Smooth muscle cell (in vitro differentiated cells): ENCODE data around the gene MEIS1. TPM values are rescaled to one million over a fixed set of nuclear protein-coding genes. Genes with fewer than 3 reads are reported as not detected.

Experiments used
- DNase-seq: peaks from one replicate; lab custom pipeline; 2025; ENCODE audit not compliant: unreplicated experiment; lab: John Stamatoyannopoulos, UW
- H2AFZ ChIP-seq: fragments of 200-600 bp; sonication (generic); 2 replicates; pipeline ENCODE4 v1.6.0; 2016; ENCODE audit warnings: antibody characterized with exemption, low read depth, mild to moderate bottlenecking
- H3F3A ChIP-seq: fragments of 200-600 bp; sonication (generic); 2 replicates; pipeline ENCODE4 v1.6.0; 2017; ENCODE audit warnings: antibody characterized with exemption, low read depth
- H3K27ac ChIP-seq: fragments of 200-600 bp; sonication (generic); 2 replicates; pipeline ENCODE4 v1.5.1; 2016; ENCODE audit warnings: low read depth, mild to moderate bottlenecking
- H3K27me3 ChIP-seq: fragments of 200-600 bp; sonication (generic); 2 replicates; pipeline ENCODE4 v1.6.1; 2016; ENCODE audit warnings: low read depth, mild to moderate bottlenecking
- H3K36me3 ChIP-seq: fragments of 200-600 bp; sonication (generic); 2 replicates; pipeline ENCODE4 v1.5.1; 2016; ENCODE audit warnings: low read depth
- H3K4me1 ChIP-seq: fragments of 200-600 bp; sonication (generic); 2 replicates; pipeline ENCODE4 v1.5.1; 2016; ENCODE audit warnings: low read depth
- H3K4me2 ChIP-seq: fragments of 200-600 bp; sonication (generic); 2 replicates; pipeline ENCODE4 v1.6.0; 2016; ENCODE audit warnings: mild to moderate bottlenecking
- H3K4me3 ChIP-seq: fragments of 200-600 bp; sonication (generic); 2 replicates; pipeline ENCODE4 v1.5.1; 2016; ENCODE audit warnings: mild to moderate bottlenecking
- H3K79me2 ChIP-seq: fragments of 200-600 bp; sonication (generic); 2 replicates; pipeline ENCODE4 v1.6.0; 2016; ENCODE audit warnings: low read depth, mild to moderate bottlenecking
- H3K9ac ChIP-seq: fragments of 200-600 bp; sonication (generic); 2 replicates; pipeline ENCODE4 v1.6.0; 2016; ENCODE audit warnings: low read depth
- H3K9me3 ChIP-seq: fragments of 200-600 bp; sonication (generic); replicated peaks from 2 replicates; pipeline ENCODE4 v1.5.1; 2016; ENCODE audit warnings: low read depth
- H4K20me1 ChIP-seq: fragments of 200-600 bp; sonication (generic); 2 replicates; pipeline ENCODE4 v1.6.0; 2016; ENCODE audit warnings: low read depth
- WGBS: methylation state at CpG from one replicate; pipeline ENCODE4 v1.1.7; 2016; ENCODE audit warnings: low lambda C conversion rate; 5-methylcytosine and 5-hydroxymethylcytosine counted together
- polyA plus RNA-seq: library from polyadenylated mRNA; unstranded; fragments of >200 nt; fragmentation: Nextera tagmentation; extraction: Ambion mirVana; gene quantifications from 2 replicates; pipeline ENCODE4 v1.2.1, GENCODE V29; 2016
- total RNA-seq: library from RNA; depleted of rRNA; stranded (reverse); fragments of >200 nt; gene quantifications from 2 replicates; pipeline ENCODE4 v1.2.3, GENCODE V29; 2014
- TF ChIP-seq, protein P1 (sequence below): fragments of 200-600 bp; sonication (generic); IDR thresholded peaks from 2 replicates; pipeline ENCODE4 v1.5.1; 2017; ENCODE audit warnings: borderline replicate concordance, mild to moderate bottlenecking, antibody characterized with exemption; ENCODE audit not compliant: insufficient read depth, poor library complexity, severe bottlenecking

Gene MEIS1
- total and polyA plus RNA-seq, 2 experiments from 2014 or later: 15.6 to 15.8 TPM

DNA sequence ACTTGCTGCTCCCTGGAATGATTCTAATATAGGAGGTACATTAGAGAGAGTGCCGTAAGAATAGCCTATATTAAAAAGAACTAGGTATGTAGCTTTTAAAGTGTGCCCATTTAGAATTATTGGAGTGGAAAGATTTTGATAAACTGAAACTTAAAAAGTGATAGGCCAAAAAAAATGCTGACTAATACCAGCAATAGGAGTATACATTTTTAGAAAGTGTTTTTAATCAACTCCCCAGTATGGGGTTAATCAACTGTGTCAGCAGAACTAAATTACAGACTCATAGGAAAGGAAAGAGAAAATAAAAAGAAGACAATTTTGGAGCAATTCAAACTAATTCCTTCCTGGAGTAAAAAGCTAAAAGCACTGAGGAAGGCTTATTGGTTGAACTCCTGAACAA is 13.3 kb upstream of the MEIS1 start:
- H3K27me3 ChIP-seq: peaks cover 9% of the 10 kb centered on the region
- H3K4me2 ChIP-seq: no peak overlapping the region
- 92% methylated on average over 1 of the region's 1 CpG for WGBS
- TF ChIP-seq, protein P1, sequence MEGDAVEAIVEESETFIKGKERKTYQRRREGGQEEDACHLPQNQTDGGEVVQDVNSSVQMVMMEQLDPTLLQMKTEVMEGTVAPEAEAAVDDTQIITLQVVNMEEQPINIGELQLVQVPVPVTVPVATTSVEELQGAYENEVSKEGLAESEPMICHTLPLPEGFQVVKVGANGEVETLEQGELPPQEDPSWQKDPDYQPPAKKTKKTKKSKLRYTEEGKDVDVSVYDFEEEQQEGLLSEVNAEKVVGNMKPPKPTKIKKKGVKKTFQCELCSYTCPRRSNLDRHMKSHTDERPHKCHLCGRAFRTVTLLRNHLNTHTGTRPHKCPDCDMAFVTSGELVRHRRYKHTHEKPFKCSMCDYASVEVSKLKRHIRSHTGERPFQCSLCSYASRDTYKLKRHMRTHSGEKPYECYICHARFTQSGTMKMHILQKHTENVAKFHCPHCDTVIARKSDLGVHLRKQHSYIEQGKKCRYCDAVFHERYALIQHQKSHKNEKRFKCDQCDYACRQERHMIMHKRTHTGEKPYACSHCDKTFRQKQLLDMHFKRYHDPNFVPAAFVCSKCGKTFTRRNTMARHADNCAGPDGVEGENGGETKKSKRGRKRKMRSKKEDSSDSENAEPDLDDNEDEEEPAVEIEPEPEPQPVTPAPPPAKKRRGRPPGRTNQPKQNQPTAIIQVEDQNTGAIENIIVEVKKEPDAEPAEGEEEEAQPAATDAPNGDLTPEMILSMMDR: no peak
- no peak overlapping the region for H3K4me3 ChIP-seq
- no peaks in the 10 kb centered on the region for H4K20me1 ChIP-seq
- H3K36me3 ChIP-seq: no peaks in the 10 kb centered on the region
- H3K79me2 ChIP-seq: no peaks in the 10 kb centered on the region
- no peak overlapping the region for H2AFZ ChIP-seq
- H3K4me1 ChIP-seq: peaks cover 5% of the 10 kb centered on the region
- H3K9ac ChIP-seq: no peak overlapping the region
- H3K27ac ChIP-seq: no peak overlapping the region
- no peaks in the 10 kb centered on the region for H3F3A ChIP-seq
- DNase-seq: no peak
- H3K9me3 ChIP-seq: no peaks in the 10 kb centered on the region

DNA sequence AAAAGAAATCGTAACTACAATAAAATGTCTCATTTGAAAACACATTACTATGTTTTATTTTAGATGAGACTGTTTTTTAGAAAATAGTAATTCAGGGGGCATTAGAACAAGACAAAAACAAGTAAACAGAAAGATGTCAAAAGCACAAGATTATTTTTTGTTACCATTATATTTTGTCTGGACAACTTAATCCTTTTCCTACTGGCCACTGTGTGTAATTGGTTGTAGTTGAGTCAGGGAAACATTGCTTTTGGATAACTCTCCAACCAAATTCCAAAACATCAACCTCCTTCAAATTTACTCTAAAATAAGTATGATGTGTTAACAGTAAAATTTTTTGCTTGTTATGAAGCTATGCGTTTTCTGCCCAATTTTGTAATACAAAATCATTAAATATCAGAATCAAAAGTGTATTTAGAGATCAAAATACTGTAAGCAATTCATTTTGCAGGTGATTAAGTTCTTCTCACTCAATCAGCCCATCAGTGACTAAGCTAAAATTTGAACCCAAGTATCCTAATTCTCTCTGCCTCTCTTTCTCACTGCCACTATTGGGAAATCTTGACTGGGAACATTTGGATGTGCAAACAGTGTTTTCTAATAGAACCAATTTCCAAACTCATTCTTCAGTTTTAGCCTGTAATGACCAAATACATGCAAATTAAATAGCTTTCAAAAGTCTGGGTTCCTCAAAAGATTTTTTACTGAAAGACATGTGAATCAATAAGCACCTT is 11.4 kb upstream of the MEIS1 start:
- Histone ChIP-seq H3F3A (no peaks in the 10 kb centered on the region), H3K9ac (no peak overlapping the region), H3K36me3 (no peaks in the 10 kb centered on the region), H4K20me1 (no peaks in the 10 kb centered on the region), H3K4me2 (peak overlapping the region; percentile 13), H3K79me2 (no peaks in the 10 kb centered on the region), H2AFZ (no peak overlapping the region), H3K4me3 (no peak overlapping the region), H3K27me3 (peaks cover 11% of the 10 kb centered on the region), H3K9me3 (no peaks in the 10 kb centered on the region), H3K27ac (no peak overlapping the region), H3K4me1 (peaks cover 5% of the 10 kb centered on the region)
- 80% methylated on average over 2 of the region's 2 CpGs for WGBS
- no peak for DNase-seq
- TF ChIP-seq, protein P1: peak; percentile 9

DNA sequence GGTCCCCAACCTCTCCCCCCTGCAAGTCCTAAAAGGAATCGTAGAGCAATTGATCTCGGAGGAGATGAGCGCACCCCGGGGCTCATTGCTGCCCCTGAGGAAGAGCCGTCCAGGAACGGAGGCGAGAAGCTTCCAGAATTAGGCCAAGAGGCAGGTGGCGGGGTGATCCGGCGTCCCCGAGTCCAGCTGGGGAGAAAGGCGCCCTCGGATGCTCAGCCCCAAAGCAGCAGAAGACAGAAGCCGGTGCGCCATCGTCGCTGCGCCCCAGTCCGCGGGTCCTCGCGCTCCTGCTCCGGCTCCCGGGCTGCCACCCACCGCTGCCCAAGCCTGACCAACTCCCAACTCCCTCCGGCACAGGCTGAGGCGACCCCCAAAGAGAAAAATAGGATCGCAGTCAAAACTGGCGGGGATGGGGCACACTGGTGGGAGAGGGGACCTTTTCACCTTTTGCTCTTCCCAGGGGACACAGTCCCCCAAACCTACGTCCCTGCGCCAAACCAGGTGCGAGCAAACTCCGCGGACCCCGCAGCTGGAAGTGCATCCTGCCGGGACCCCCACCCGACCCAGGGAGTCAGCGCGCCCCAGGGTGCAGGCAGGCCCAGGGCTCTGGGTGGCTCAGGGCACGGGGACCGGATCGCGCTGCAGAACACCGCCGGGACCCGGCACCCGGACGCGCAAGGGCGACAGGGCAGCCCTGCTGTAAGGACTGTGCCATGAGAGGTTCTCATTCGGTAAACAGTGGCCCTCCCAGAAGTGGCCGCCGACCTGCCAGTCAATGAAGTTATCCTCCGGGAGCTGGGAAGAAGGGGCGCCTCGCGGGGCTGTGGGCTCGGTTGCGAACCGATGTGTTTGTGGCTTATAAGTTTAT is 8.4 kb upstream of the MEIS1 start:
- no peaks in the 10 kb centered on the region for H3K9me3 ChIP-seq
- WGBS: 4% methylated on average over 58 of the region's 60 CpGs
- H4K20me1 ChIP-seq: no peaks in the 10 kb centered on the region
- peak overlapping the region; percentile 83 for H3K4me2 ChIP-seq
- H3F3A ChIP-seq: peaks cover 6% of the 10 kb centered on the region
- H2AFZ ChIP-seq: peak overlapping the region; percentile 45
- H3K9ac ChIP-seq: no peak overlapping the region
- H3K27me3 ChIP-seq: peaks cover 11% of the 10 kb centered on the region
- DNase-seq: no peak
- H3K27ac ChIP-seq: no peak overlapping the region
- peak overlapping the region; percentile 43 for H3K4me3 ChIP-seq
- H3K4me1 ChIP-seq: peaks cover 23% of the 10 kb centered on the region
- no peaks in the 10 kb centered on the region for H3K36me3 ChIP-seq
- H3K79me2 ChIP-seq: no peaks in the 10 kb centered on the region
- TF ChIP-seq, protein P1: no peak
